Stimulated activated CD4-positive, alpha-beta T cell treated with anti-CD3 and anti-CD28 coated beads, Interleukin-4, amount 100 ng/mL, for 4 hours (primary cell): Measurements from ENCODE around the gene MANF.
"Not testable (repeated sequence)": the region's sequence is repeated elsewhere in the genome, so short reads cannot be mapped to it uniquely, and the experiment has no call there.

Experiments
- DNase-seq, 2 experiments: peaks; one replicate each; pipeline ENCODE4 v3.0.0-alpha.2; 2020

Gene MANF

GRCh38 chr3:51373658-51374421, 11.3 kb upstream of the MANF start:
- DNase-seq: no peak

DNA sequence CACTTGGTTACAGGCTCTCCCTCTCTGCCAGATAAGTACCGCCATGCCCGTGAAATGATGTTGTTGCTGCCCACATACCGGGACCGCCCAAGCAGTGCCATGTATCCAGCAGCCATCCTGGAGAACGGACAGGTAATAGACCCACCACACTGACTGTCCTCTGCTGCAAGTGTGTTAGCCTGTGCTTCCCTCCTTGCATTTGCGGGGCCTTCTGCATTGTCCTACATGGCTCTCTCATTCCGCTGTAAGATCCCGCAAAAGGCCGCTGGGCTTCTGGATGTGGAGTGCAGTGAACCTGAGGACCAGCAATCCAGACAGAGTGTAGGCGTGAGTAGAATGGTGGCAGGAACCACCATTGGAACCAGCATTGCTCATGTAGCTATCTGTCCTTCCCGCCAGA, 10.6 kb upstream of the MANF start:
- no peak for DNase-seq

GRCh38 chr3:51375136-51375535, 10.0 kb upstream of the MANF start:
- no peak for DNase-seq

DNA sequence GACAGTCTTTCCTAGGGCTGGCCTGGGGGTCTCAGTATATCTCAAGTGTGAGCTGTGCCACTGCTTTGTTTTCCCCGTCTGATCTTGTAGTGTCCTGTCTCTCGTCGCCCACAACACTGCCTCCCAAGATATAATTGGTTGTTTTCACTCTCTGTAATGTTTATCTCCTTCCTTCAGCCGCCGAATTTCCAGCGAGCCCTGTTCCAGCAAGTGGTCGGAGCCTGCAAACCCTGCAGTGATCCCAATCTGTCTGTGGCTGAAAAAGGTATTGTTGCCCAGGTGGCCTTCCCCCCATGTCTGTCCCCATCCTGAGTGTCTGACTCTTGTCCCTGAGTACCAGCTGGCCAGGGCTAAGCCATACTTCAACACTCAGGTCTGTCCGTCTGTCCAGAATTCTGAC, 9.5 kb upstream of the MANF start:
- DNase-seq: no peak

DNA sequence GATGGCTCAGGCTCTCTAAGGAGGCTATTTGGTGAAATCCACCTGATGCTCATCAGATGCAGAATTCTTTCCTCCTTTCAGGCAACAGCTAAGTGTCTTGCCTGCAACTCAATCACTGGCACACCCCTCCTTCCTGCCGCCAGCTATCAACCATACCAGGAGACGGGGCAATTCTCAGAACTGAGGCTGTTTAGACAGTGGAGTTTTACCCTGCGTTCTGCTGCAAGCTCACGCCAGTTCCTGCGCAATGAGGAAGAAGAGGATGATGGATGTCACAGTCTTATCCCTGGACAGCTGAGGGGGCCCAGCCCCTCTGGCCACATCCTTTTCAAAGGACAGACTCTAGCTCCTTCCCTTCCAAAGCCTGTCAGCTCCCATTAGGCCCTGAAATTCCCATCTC, 7.0 kb upstream of the MANF start:
- no peak for DNase-seq

- no peak for DNase-seq
Observed at GRCh38 chr3:51378726-51379125, 6.4 kb upstream of the MANF start.

DNA sequence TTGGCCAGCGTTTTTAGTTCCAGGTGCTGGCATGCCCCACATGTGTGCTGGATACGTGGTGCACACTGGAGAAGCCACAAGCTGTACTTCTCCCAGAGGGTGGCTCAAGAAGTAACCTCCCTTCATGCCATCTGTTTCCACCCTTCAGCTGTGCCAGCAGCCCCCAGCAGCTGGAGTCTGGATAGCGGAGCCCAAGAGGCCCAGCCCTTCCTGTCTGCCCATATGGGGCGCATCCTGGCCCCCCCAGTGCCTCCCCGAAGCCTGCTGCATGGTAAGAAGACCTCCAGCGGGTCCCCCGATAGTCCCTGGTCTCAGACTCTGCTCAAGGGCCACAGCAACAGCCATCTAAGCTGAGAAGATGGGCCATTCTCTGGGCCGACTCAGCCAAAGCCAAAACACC, 5.8 kb upstream of the MANF start:
- no peak for DNase-seq

DNA sequence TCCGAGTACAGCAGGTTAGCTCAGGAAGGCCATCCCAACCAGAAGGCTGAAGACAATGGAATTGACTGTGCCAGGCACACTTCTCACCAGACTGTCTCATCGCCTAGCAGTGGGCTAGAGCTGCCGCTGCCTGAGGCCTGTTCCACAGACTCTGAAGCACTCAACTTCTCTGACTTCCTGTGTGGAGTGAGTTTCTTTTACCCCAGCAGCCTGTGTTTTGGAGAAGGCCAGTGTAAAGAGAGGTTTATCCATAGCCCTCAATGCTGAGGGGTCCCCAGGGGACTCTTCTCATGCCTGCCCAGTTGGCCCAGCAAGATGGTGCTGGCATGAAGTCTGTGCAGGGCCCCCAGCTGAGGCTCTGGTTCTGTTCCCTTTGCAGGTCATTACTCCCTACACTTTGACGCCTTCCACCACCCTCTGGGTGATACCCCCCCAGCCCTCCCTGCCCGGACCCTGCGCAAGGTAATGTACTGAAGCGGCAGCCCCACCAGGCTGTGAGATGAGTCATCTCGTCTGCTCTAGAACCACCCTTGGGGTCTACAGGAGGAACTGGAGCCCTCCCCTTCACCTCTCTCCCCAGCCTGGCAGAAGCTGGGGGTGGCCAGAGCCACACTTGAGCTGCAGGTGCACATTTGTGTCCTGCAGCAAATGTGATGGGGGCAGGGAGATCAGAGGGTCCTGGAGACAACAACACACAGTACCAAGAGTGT, 5.2 kb upstream of the MANF start:
- no peak for DNase-seq

DNA sequence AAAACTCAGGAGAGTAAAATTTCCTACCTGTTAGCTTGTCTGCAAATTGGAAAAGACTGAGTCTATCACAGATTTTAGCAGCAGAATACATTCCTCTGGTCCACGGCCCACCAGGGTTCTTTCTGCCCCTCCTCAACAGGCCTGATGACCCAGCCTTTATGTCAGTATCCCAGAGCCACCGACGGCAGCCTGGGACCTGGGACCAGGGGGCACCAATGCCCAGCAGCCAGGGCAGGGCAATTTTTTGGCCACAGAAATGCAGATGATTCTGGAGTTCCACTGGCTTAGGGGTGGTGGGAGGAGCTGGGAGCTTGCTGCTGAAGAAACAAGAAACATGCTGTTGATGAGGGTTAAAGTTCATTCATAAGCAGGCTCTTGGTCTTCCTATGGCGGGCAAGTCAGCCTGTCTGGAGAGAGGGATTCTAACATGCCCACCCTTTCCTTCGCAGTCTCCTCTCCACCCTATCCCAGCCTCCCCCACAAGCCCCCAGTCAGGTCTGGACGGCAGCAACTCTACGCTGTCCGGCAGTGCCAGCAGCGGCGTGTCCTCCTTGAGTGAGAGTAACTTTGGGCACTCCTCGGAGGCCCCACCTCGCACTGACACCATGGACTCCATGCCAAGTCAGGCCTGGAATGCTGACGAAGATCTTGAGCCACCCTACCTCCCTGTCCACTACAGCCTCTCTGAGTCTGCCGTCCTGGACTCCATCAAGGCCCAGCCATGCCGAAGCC, 4.3 kb upstream of the MANF start:
- no peak for DNase-seq

DNA sequence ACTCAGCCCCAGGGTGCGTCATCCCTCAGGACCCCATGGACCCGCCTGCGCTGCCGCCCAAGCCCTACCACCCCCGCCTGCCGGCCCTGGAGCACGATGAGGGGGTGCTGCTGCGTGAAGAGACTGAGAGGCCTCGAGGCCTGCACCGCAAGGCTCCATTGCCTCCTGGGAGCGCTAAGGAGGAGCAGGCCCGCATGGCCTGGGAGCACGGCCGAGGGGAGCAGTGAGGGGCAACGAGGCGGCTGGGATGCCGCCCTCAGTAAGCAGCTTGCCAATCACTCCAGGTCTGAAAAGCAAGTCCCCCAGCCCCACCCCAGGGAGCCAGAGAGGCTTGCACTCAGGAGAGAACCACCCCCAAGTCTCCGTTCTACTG, 3.8 kb upstream of the MANF start:
- no peak for DNase-seq

GRCh38 chr3:51382076-51382745, 2.9 kb upstream of the MANF start:
- DNase-seq: no peak

GRCh38 chr3:51382947-51383578, 2.0 kb upstream of the MANF start:
- no peak for DNase-seq

GRCh38 chr3:51384055-51384725, 901 bp upstream of the MANF start:
- no peak for DNase-seq

- no peak for DNase-seq
Observed at GRCh38 chr3:51385621-51386091, 565 bp downstream of the MANF start.

- DNase-seq: no peak
Observed at GRCh38 chr3:51386159-51386851, 1.2 kb downstream of the MANF start.

DNA sequence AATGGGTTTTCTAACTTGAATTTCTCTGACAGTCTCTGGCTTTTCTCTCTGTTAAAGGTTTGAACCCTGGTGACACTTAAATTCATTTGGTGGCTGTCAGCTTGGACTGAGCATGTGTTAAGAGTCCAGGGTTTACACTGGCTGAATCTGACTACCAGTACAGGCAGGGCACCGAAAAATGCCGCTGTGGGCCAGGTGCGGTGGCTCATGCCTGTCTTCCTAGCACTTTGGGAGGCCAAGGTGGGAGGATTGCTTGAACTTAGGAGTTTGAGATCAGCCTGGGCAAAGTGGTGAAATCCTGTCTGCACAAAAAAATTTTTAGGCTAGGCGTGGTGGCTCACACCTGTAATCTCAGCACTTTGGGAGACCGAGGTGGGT, 1.8 kb downstream of the MANF start:
- DNase-seq: no peak

DNA sequence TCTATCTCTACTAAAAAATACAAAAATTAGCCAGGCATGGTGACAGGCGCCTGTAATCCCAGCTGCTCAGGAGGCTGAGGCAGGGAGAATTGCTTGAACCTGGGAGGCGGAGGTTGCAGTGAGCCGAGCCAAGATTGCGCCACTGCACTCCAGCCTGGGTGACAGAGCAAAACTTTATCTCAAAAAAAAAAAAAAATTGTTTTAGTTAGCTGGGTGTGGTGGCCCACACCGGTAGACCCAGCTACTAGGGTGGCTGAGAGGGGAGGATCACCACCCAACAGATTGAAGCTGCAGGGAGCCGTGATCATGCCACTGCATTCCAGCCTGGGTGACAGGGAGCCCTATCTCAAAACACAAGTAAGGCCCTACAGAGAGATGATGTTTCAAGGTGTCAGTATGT, 2.2 kb downstream of the MANF start:
- not testable (repeated sequence) for DNase-seq

GRCh38 chr3:51388286-51389029, 3.4 kb downstream of the MANF start:
- DNase-seq: no peak

DNA sequence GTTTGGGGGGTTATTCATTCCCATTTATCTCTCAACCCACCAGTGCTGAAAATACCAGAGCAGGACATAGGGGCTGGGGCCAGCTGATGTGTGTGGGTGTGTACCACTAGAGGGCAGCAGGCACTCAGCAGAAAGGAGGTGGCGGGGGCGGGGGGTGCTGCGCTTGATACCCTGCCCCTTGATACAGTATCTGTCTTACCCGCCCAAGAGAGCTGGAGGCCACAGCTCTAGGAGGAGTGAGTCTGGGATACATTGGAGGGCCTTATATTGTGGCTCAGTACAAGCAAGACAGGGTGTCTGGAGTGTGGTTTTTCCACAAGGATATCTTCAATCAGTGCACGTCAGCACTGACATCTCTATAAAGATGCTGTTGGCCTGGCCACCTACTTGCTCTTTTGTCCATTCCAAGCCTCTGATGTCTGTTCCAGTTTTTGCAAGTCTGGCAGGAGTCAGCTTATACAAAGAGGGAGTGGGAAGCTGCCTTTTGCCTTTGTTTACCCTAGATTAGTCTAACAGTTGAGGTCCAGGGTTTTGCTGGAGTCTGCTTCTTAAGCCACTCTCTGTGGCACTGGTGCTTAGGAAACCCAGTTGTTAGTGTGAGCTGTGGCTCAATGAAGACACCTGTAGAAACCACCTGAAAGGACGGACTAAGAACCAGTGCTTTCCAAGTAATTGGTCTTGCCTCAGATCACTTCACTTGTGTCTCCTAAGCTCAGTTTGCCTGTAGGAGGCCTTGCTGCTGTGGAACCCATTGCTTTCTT, 4.5 kb downstream of the MANF start:
- DNase-seq: peak; percentile 41 to 49
